ENCODE data around the gene ANKZF1. TPM values are rescaled to one million over a fixed set of nuclear protein-coding genes. Genes with fewer than 3 reads are reported as not detected.

Gene ANKZF1
- total RNA-seq, 1 donor from 2014 or later = 38.0 TPM

DNA sequence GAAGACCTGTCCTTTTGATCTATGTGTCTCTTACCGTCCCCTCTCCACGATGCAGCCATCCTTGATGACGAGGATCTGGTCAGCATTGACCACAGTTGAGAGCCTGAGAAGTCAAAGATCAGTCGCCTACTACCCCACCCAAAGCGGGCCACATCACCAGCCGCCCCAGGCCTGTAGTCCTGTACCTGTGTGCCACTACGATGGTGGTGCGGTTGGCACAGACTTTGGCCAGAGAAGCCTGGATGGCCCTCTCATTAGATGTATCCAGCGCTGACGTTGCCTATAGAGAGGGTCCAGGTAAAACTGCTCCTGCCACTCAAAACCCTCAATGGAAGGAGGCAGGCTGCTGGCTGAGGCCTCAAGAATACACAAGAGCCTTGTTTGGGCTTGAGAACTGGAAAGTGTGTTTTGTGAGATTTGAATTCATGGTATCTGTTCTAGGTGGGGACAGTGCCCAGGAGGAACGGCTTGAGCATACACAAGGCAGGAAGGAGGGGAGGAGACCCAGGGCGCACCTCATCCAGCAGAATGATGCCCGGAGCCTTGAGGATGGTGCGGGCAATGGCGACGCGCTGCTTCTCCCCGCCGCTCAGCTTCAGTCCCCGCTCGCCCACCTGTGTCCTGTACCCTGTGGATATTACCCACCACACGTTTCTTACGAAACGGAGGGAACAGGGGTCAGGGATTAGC is 19.3 kb upstream of the ANKZF1 start:
- H3K4me1 Mint-ChIP-seq (ENCODE audit: low read depth) = peaks cover 26% of the 10 kb centered on the region
- H3K36me3 Mint-ChIP-seq (ENCODE audit: low read depth) = peaks cover 17% of the 10 kb centered on the region
- TF ChIP-seq, protein P1, sequence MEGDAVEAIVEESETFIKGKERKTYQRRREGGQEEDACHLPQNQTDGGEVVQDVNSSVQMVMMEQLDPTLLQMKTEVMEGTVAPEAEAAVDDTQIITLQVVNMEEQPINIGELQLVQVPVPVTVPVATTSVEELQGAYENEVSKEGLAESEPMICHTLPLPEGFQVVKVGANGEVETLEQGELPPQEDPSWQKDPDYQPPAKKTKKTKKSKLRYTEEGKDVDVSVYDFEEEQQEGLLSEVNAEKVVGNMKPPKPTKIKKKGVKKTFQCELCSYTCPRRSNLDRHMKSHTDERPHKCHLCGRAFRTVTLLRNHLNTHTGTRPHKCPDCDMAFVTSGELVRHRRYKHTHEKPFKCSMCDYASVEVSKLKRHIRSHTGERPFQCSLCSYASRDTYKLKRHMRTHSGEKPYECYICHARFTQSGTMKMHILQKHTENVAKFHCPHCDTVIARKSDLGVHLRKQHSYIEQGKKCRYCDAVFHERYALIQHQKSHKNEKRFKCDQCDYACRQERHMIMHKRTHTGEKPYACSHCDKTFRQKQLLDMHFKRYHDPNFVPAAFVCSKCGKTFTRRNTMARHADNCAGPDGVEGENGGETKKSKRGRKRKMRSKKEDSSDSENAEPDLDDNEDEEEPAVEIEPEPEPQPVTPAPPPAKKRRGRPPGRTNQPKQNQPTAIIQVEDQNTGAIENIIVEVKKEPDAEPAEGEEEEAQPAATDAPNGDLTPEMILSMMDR (IDR thresholded peaks at IDR 0.05) = no peak
- peak overlapping the region; percentile 8 for H3K27ac Mint-ChIP-seq (ENCODE audit: unreplicated experiment)
- H3K4me3 Mint-ChIP-seq (ENCODE audit: unreplicated experiment) = no peak overlapping the region
- DNase-seq (ENCODE audit: low spot score) = no peak
- no peaks in the 10 kb centered on the region for H3K27me3 Mint-ChIP-seq (ENCODE audit: low read depth)
- H3K9me3 Mint-ChIP-seq (ENCODE audit: low read depth) = no peaks in the 10 kb centered on the region

DNA sequence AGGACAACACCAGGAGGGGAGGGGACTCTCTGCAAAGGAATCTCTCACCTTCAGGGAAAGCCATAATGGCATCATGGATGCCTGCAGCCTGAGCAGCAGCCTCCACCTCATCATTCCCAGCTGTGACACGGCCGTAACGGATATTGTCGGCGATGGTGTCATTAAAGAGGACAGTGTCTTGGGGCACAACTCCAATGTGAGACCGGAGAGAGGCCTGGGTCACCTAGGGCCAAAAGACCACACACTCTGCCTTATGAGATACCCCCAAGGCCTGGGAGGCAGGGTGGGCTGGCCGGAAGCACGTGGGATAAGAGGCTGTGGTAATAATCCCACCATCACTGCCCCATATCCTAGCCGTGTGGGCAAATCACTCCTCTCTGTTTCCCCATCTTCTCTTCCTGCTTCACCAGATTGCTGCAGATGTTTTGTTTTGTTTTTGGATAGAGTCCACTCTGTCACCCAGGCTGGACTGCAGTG is 18.7 kb upstream of the ANKZF1 start:
- Mint-ChIP-seq H3K27me3 (ENCODE audit: low read depth) (no peaks in the 10 kb centered on the region), H3K9me3 (ENCODE audit: low read depth) (no peaks in the 10 kb centered on the region), H3K27ac (ENCODE audit: unreplicated experiment) (peak overlapping the region; percentile 49), H3K4me3 (ENCODE audit: unreplicated experiment) (no peak overlapping the region), H3K36me3 (ENCODE audit: low read depth) (peaks cover 17% of the 10 kb centered on the region), H3K4me1 (ENCODE audit: low read depth) (peaks cover 26% of the 10 kb centered on the region)
- DNase-seq (ENCODE audit: low spot score) = no peak
- TF ChIP-seq, protein P1 (IDR thresholded peaks at IDR 0.05) = no peak

DNA sequence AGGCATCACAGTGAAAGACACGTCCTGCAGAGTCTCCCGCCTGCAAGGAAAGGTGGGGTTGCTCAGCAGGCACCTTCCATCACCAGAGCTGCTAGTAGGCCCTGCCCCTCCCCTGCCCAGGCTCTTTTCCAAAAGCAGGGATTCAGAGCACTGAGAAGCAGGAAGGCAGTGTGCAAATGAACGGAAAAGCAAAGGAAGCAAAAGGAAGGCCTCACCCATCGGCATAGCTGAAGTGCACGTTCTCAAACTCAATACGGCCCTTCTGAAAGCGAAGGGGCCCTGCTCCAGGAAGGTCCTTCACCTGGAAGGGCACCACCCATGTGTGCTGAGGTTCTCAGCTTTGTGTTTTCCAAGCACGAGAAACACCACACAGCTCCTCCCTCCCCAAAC is 16.6 kb upstream of the ANKZF1 start:
- Mint-ChIP-seq H3K4me1 (ENCODE audit: low read depth) (peaks cover 23% of the 10 kb centered on the region), H3K9me3 (ENCODE audit: low read depth) (no peaks in the 10 kb centered on the region), H3K27me3 (ENCODE audit: low read depth) (no peaks in the 10 kb centered on the region), H3K27ac (ENCODE audit: unreplicated experiment) (no peak overlapping the region), H3K4me3 (ENCODE audit: unreplicated experiment) (no peak overlapping the region), H3K36me3 (ENCODE audit: low read depth) (peaks cover 17% of the 10 kb centered on the region)
- DNase-seq (ENCODE audit: low spot score) = no peak
- TF ChIP-seq, protein P1 (IDR thresholded peaks at IDR 0.05) = no peak

DNA sequence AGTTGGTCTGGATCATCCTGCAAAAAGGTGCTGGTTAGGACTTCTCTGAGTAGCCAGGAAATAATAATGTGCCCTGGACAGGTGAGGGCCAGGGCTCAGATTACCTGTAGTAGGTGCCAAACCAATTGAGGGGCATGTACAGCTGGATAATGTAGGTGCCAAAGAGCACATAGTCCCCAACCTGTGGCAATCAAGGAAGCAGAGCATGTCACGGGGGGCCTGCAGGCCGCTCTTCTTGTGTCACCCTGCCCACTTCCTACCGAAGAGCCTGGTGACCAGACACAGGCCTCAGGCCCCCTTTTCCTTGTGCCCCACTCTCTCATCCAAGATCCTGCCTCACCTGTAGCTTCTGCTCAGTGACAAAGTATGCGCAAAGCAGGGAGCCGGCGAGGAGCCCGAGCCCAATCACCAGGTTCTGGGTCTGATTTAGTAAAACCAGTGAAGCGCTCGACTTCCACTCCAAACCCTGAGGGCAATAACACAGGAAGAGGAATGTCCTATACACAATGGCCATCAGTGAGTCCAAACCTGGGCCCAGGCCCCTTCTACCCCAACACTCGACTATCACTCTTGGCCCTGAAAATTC is 16.0 kb upstream of the ANKZF1 start:
- TF ChIP-seq, protein P1 (IDR thresholded peaks at IDR 0.05) = no peak
- H3K4me1 Mint-ChIP-seq (ENCODE audit: low read depth) = peaks cover 18% of the 10 kb centered on the region
- no peak overlapping the region for H3K27ac Mint-ChIP-seq (ENCODE audit: unreplicated experiment)
- no peak for DNase-seq (ENCODE audit: low spot score)
- H3K27me3 Mint-ChIP-seq (ENCODE audit: low read depth) = no peaks in the 10 kb centered on the region
- peaks cover 17% of the 10 kb centered on the region for H3K36me3 Mint-ChIP-seq (ENCODE audit: low read depth)
- no peaks in the 10 kb centered on the region for H3K9me3 Mint-ChIP-seq (ENCODE audit: low read depth)
- no peak overlapping the region for H3K4me3 Mint-ChIP-seq (ENCODE audit: unreplicated experiment)

DNA sequence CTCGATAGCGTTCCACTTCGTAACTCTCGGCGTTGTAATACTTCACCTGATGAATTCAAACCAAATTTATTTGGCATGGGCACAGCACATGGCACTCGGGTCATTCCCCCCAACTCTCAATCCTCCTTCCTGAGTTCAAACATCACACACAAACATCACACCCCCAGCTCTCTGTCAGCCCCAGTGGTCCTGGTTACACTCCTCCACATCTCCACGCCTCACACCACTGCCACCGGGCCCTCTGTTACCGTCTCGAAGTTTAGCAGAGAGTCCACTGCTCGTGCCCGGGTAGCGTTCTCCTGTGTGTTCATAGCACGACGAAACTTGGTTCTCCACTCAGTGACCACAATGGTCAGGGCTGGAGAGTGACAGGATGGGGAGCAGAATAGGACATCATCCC is 15.5 kb upstream of the ANKZF1 start:
- Mint-ChIP-seq H3K9me3 (ENCODE audit: low read depth) (no peaks in the 10 kb centered on the region), H3K4me3 (ENCODE audit: unreplicated experiment) (no peak overlapping the region), H3K36me3 (ENCODE audit: low read depth) (peaks cover 17% of the 10 kb centered on the region), H3K4me1 (ENCODE audit: low read depth) (peaks cover 17% of the 10 kb centered on the region), H3K27ac (ENCODE audit: unreplicated experiment) (no peak overlapping the region), H3K27me3 (ENCODE audit: low read depth) (no peaks in the 10 kb centered on the region)
- DNase-seq (ENCODE audit: low spot score) = no peak
- TF ChIP-seq, protein P1 (IDR thresholded peaks at IDR 0.05) = no peak

Data from chondrocyte (in vitro differentiated cells).